HG02610 (cell line): ENCODE data around the gene CHRNB2.
A peak's percentile ranks its signal among the peaks of the same experiment; 100 is the strongest.

Experiments
- ATAC-seq: cut with Tn5 transposase; IDR thresholded peaks from one replicate; pipeline ENCODE4 v1.9.1; 2021; ENCODE audit warnings: mild to moderate bottlenecking, moderate library complexity; ENCODE audit not compliant: unreplicated experiment

The CHRNB2 gene

GRCh38 chr1:154608397-154609270 lies 41.1 kb downstream of the CHRNB2 start:
- no peak for ATAC-seq

- peak; percentile 28 for ATAC-seq
Observed at GRCh38 chr1:154609398-154610380, 42.1 kb downstream of the CHRNB2 start.

- no peak for ATAC-seq
Observed at GRCh38 chr1:154611150-154611862, 43.7 kb downstream of the CHRNB2 start.

GRCh38 chr1:154614247-154614646 lies 46.7 kb downstream of the CHRNB2 start:
- no peak for ATAC-seq

- ATAC-seq = no peak
Observed at GRCh38 chr1:154614901-154615300, 47.3 kb downstream of the CHRNB2 start.

GRCh38 chr1:154615411-154615810 lies 47.8 kb downstream of the CHRNB2 start:
- no peak for ATAC-seq

- no peak for ATAC-seq
Observed at GRCh38 chr1:154616659-154617345, 49.2 kb downstream of the CHRNB2 start.

GRCh38 chr1:154619181-154619948 lies 51.8 kb downstream of the CHRNB2 start:
- no peak for ATAC-seq

- no peak for ATAC-seq
Observed at GRCh38 chr1:154620751-154621150, 53.2 kb downstream of the CHRNB2 start.

GRCh38 chr1:154621875-154622274 lies 54.3 kb downstream of the CHRNB2 start:
- ATAC-seq = no peak

- no peak for ATAC-seq
Observed at GRCh38 chr1:154622503-154623039, 55.0 kb downstream of the CHRNB2 start.

GRCh38 chr1:154623358-154623757 lies 55.8 kb downstream of the CHRNB2 start:
- no peak for ATAC-seq

GRCh38 chr1:154624746-154625643 lies 57.4 kb downstream of the CHRNB2 start:
- ATAC-seq = no peak

GRCh38 chr1:154626456-154627256 lies 59.1 kb downstream of the CHRNB2 start:
- ATAC-seq = no peak

- peak; percentile 38 for ATAC-seq
Observed at GRCh38 chr1:154627257-154628120, 59.9 kb downstream of the CHRNB2 start.

GRCh38 chr1:154628121-154628405 lies 60.5 kb downstream of the CHRNB2 start:
- ATAC-seq = no peak
